K562 (cell line): ENCODE measurements around the gene TRRAP. TPM values are rescaled to one million over a fixed set of nuclear protein-coding genes. Genes with fewer than 3 reads are reported as not detected.
A peak's percentile ranks its signal among the peaks of the same experiment; 100 is the strongest.

Experiments used
- CTBP1 ChIP-seq: fragments of 450-650 bp; IDR thresholded peaks from 2 replicates; pipeline ENCODE4 v1.6.1; 2016; ENCODE audit warnings: borderline replicate concordance
- CTCF ChIP-seq, 3 experiments: IDR thresholded peaks in 2 of 3; conservative IDR thresholded peaks in 1 of 3; 2 replicates each; pipeline ENCODE4 v1.5.1; 2011 to 2012; ENCODE audit warnings: low read length in 3 of 3, mild to moderate bottlenecking in 3 of 3, control low read depth in 2 of 3, improper control_type of control experiment in 1 of 3, inconsistent platforms in 1 of 3, low read depth in 1 of 3, mixed read lengths in 1 of 3, moderate library complexity in 1 of 3; ENCODE audit not compliant: insufficient read depth in 2 of 3
- DACH1 ChIP-seq: fragments of 450-650 bp; IDR thresholded peaks from 2 replicates; pipeline ENCODE4 v1.6.1; 2018; ENCODE audit not compliant: partially characterized antibody
- EP300 ChIP-seq: IDR thresholded peaks from 2 replicates; pipeline ENCODE4 v1.6.1; 2012; ENCODE audit warnings: low read length, improper control_type of control experiment
- ETS2 ChIP-seq: IDR thresholded peaks from 2 replicates; pipeline ENCODE4 v1.6.1; 2016; ENCODE audit warnings: borderline replicate concordance, missing genetic modification characterization, mild to moderate bottlenecking, moderate library complexity, missing compliant biosample characterization; ENCODE audit not compliant: poor library complexity, severe bottlenecking
- GABPA ChIP-seq: fragments of 200-800 bp; sonication (Bioruptor generic); conservative IDR thresholded peaks from 2 replicates; pipeline ENCODE4 v1.6.1; 2016; ENCODE audit warnings: low read depth, missing genetic modification characterization, missing compliant biosample characterization
- GABPB1 ChIP-seq: sonication (generic); formaldehyde crosslinking; IDR thresholded peaks from 2 replicates; pipeline ENCODE4 v1.8.0; 2022; ENCODE audit warnings: mild to moderate bottlenecking, missing genetic modification reagents
- MEIS2 ChIP-seq: fragments of 450-650 bp; IDR thresholded peaks from 2 replicates; pipeline ENCODE4 v1.6.1; 2014; ENCODE audit warnings: mild to moderate bottlenecking; ENCODE audit not compliant: partially characterized antibody
- NCOA1 ChIP-seq: fragments of 450-650 bp; IDR thresholded peaks from 2 replicates; pipeline ENCODE4 v1.6.1; 2016; ENCODE audit warnings: low read depth
- PRMT5 ChIP-seq: sonication (generic); formaldehyde crosslinking; IDR thresholded peaks from 2 replicates; pipeline ENCODE4 v1.5.0; 2020; ENCODE audit warnings: missing genetic modification reagents
- PTBP1 ChIP-seq: fragments of 200-400 bp; formaldehyde crosslinking; IDR thresholded peaks from 2 replicates; pipeline ENCODE4 v1.6.1; 2017; ENCODE audit warnings: low read depth, low read length
- SMARCA4 ChIP-seq: fragments of 450-650 bp; IDR thresholded peaks from 2 replicates; pipeline ENCODE4 v1.6.1; 2016
- THRA ChIP-seq: fragments of 450-650 bp; IDR thresholded peaks from 2 replicates; pipeline ENCODE4 v1.6.1; 2017; ENCODE audit warnings: mild to moderate bottlenecking, moderate library complexity
- UBTF ChIP-seq, 2 experiments: IDR thresholded peaks; 2 replicates each; pipeline ENCODE4 v1.6.1; 2012; ENCODE audit warnings: improper control_type of control experiment in 2 of 2, low read depth in 2 of 2, low read length in 2 of 2, borderline replicate concordance in 1 of 2
- VEZF1 ChIP-seq: fragments of 200-800 bp; sonication (Bioruptor generic); IDR thresholded peaks from 2 replicates; pipeline ENCODE4 v1.6.1; 2017; ENCODE audit warnings: missing genetic modification characterization, missing compliant biosample characterization
- ZNF431 ChIP-seq: sonication (generic); formaldehyde crosslinking; IDR thresholded peaks from 2 replicates; pipeline ENCODE4 v1.8.0; 2022; ENCODE audit warnings: mild to moderate bottlenecking, missing genetic modification reagents
- ZNF764 ChIP-seq: fragments of 250-450 bp; sonication (Bioruptor Pico); IDR thresholded peaks from 2 replicates; pipeline ENCODE4 v1.4.0; 2020; ENCODE audit warnings: low read depth, mild to moderate bottlenecking, moderate library complexity
- polyA plus RNA-seq, 8 experiments: library from polyadenylated mRNA; depleted of rRNA in 4 of 8; stranded (reverse) in 5 of 8; unstranded in 3 of 8; fragments of >200 nt; fragmentation: Nextera tagmentation in 2 of 8; fragmentation: Illumina TruSeq in 1 of 8; extraction: Ambion mirVana in 2 of 8; extraction: Trizol in 1 of 8; gene quantifications; 2 replicates each; pipeline versions ENCODE4 v1.2.1 to v1.2.3, GENCODE V29; 2011 to 2014; ENCODE audit warnings: inconsistent platforms in 1 of 8, missing spikeins in 1 of 8
- total RNA-seq, 7 experiments: library from RNA; depleted of rRNA in 6 of 7; stranded (reverse); fragments of >200 nt in 6 of 7; fragmentation: Illumina TruSeq in 2 of 7; extraction: Trizol in 2 of 7; gene quantifications; 2 replicates each; pipeline versions ENCODE4 v1.2.1 to v1.2.3, GENCODE V29; 2011 to 2021; ENCODE audit warnings: low replicate concordance in 1 of 7
- TF ChIP-seq, protein P1 (sequence below): sonication (generic); formaldehyde crosslinking; IDR thresholded peaks from 2 replicates; pipeline ENCODE4 v1.4.0; 2020; ENCODE audit warnings: mild to moderate bottlenecking, missing genetic modification reagents

TRRAP gene
- total and polyA plus RNA-seq, 9 of the 15 experiments (the other 6 are each of a cell fraction or from before 2014, with no cell fraction given), result 1.3 to 47.2 (median 9.7) TPM

GRCh38 chr7:98922392-98923187, 44.3 kb downstream of the TRRAP start (continued):
- peak in 2 of 3 experiments; percentile 32 to 38; a peak in 3 of 6 replicates for TF ChIP-seq CTCF (IDR thresholded peaks at IDR 0.05 in 2 of 3, conservative IDR thresholded peaks at IDR 0.05 in 1 of 3; ENCODE audit: insufficient read depth in 2 of 3, low read depth in 1 of 3, low read length in 3 of 3)
- TF ChIP-seq ZNF764 (CRISPR knock-in tag), result no peak
- TF ChIP-seq VEZF1 (CRISPR knock-in tag), result peak; percentile 86
- TF ChIP-seq CTBP1, result peak; percentile 94
- peak in 1 of 2 experiments; percentile 39; a peak in 1 of 4 replicates for TF ChIP-seq UBTF (IDR thresholded peaks at IDR 0.05; ENCODE audit: borderline replicate concordance in 1 of 2, low read depth in 2 of 2, low read length in 2 of 2)
- TF ChIP-seq PTBP1, result no peak
- TF ChIP-seq PRMT5 (CRISPR knock-in tag), result no peak
- TF ChIP-seq MEIS2, result peak; percentile 89
- TF ChIP-seq DACH1, result no peak
- TF ChIP-seq, protein P1, sequence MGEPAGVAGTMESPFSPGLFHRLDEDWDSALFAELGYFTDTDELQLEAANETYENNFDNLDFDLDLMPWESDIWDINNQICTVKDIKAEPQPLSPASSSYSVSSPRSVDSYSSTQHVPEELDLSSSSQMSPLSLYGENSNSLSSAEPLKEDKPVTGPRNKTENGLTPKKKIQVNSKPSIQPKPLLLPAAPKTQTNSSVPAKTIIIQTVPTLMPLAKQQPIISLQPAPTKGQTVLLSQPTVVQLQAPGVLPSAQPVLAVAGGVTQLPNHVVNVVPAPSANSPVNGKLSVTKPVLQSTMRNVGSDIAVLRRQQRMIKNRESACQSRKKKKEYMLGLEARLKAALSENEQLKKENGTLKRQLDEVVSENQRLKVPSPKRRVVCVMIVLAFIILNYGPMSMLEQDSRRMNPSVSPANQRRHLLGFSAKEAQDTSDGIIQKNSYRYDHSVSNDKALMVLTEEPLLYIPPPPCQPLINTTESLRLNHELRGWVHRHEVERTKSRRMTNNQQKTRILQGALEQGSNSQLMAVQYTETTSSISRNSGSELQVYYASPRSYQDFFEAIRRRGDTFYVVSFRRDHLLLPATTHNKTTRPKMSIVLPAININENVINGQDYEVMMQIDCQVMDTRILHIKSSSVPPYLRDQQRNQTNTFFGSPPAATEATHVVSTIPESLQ, result no peak
- no peak for TF ChIP-seq THRA
- peak; percentile 62; the same call in 1 of the 2 replicates for TF ChIP-seq EP300
- no peak for TF ChIP-seq ETS2
- peak; percentile 49; the same call in 1 of the 2 replicates for TF ChIP-seq NCOA1
- TF ChIP-seq ZNF431, result no peak
- TF ChIP-seq GABPA (tag), result peak; percentile 54
- 0 out of 2 replicates have a peak, but pooled peaks have one; percentile 43 for TF ChIP-seq GABPB1 (CRISPR knock-in tag)
- peak; percentile 86 for TF ChIP-seq SMARCA4
